Thoracic aorta (tissue), 2 donors: ENCODE measurements around the gene CELSR3. TPM values are rescaled to one million over a fixed set of nuclear protein-coding genes. Genes with fewer than 3 reads are reported as not detected.

Source experiments
- ATAC-seq: fragments of 150-250 bp; one replicate; pipeline ENCODE4 v1.8.0; 2017; ENCODE audit warnings: low read depth; ENCODE audit not compliant: insufficient number of reproducible peaks, low FRiP score
- DNase-seq: peaks from one replicate; pipeline ENCODE4 v3.0.0-alpha.2; 2020; ENCODE audit warnings: low spot score
- H3K27ac ChIP-seq, 2 donors: fragments of 200-600 bp; sonication (generic); 1 replicate in 1 of 2; 2 replicates in 1 of 2; pipeline ENCODE4 v1.5.1; 2016; ENCODE audit warnings: mild to moderate bottlenecking in 2 of 2, moderate library complexity in 2 of 2
- H3K27me3 ChIP-seq: fragments of 200-600 bp; sonication (generic); replicated peaks from 2 replicates; pipeline ENCODE4 v1.6.0; 2016; ENCODE audit warnings: mild to moderate bottlenecking; ENCODE audit not compliant: insufficient read depth
- H3K36me3 ChIP-seq: fragments of 200-600 bp; sonication (generic); one replicate; pipeline ENCODE4 v1.5.1; 2016
- H3K4me1 ChIP-seq, 2 donors: fragments of 200-600 bp; sonication (generic); 1 replicate in 1 of 2; 2 replicates in 1 of 2; pipeline versions ENCODE4 v1.5.1 to v1.6.0; 2016; ENCODE audit warnings: low read depth in 2 of 2, mild to moderate bottlenecking in 1 of 2; ENCODE audit not compliant: control insufficient read depth in 1 of 2
- H3K4me3 ChIP-seq: fragments of 200-600 bp; sonication (generic); 2 replicates; pipeline ENCODE4 v1.5.1; 2016; ENCODE audit warnings: mild to moderate bottlenecking
- H3K9me3 ChIP-seq: fragments of 200-600 bp; sonication (generic); 2 replicates; pipeline ENCODE4 v1.5.1; 2016
- total RNA-seq, 2 donors: library from RNA; depleted of rRNA; stranded (reverse); fragments of >200 nt; gene quantifications; one replicate each; pipeline versions ENCODE4 v1.1.0 to v1.2.3, GENCODE V29; 2016
- TF ChIP-seq, protein P1 (sequence below): fragments of 200-600 bp; sonication (generic); IDR thresholded peaks from one replicate; pipeline ENCODE4 v1.5.1; 2019; ENCODE audit warnings: antibody characterized with exemption

CELSR3 gene
- total RNA-seq, 2 donors from 2014 or later: 1.3 to 3.0 TPM

DNA sequence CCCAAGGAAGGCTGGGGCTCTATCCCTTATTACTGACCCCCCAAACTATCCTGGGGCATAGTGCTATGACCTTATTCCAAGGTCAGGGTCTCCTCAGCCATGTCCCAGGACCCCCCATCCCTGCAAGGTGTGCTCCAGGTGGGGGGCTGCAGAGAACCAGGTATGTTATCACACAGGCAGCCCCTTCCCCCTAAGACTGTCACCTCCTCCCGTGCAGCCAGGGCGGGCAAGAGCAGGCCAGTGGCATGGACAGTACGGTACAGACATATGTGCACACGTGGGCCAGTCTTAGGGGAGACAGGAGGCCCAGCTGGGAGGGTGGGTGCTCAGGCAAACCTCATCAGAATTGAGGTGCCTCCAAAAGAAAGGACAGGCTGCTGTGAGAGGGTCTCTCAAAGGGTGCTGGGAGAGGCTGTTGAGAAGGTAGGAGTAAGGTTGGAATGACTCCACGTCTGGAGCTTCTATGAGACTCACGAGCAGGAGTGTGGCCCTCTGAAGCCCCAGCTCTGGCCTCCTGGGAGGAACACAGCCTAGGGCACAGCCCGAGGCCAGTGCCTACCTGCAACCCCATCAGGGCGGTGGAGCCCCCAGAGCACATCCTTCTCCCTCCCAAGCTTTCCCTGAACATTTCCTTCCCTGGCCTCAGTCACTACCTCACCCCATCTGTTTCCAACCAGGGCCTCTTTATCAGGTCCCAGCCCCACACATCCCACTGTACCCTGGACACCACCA is 65.8 kb downstream of the CELSR3 start:
- no peak for ATAC-seq
- DNase-seq: no peak
- Histone ChIP-seq H3K4me1 (peaks cover 31 to 73% of the 10 kb centered on the region in 2 donors), H3K36me3 (peaks cover 19% of the 10 kb centered on the region), H3K27ac (peak overlapping the region; percentile 90 to 93), H3K9me3 (no peaks in the 10 kb centered on the region), H3K27me3 (no peaks in the 10 kb centered on the region), H3K4me3 (no peak overlapping the region)
- TF ChIP-seq, protein P1, sequence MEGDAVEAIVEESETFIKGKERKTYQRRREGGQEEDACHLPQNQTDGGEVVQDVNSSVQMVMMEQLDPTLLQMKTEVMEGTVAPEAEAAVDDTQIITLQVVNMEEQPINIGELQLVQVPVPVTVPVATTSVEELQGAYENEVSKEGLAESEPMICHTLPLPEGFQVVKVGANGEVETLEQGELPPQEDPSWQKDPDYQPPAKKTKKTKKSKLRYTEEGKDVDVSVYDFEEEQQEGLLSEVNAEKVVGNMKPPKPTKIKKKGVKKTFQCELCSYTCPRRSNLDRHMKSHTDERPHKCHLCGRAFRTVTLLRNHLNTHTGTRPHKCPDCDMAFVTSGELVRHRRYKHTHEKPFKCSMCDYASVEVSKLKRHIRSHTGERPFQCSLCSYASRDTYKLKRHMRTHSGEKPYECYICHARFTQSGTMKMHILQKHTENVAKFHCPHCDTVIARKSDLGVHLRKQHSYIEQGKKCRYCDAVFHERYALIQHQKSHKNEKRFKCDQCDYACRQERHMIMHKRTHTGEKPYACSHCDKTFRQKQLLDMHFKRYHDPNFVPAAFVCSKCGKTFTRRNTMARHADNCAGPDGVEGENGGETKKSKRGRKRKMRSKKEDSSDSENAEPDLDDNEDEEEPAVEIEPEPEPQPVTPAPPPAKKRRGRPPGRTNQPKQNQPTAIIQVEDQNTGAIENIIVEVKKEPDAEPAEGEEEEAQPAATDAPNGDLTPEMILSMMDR: no peak

DNA sequence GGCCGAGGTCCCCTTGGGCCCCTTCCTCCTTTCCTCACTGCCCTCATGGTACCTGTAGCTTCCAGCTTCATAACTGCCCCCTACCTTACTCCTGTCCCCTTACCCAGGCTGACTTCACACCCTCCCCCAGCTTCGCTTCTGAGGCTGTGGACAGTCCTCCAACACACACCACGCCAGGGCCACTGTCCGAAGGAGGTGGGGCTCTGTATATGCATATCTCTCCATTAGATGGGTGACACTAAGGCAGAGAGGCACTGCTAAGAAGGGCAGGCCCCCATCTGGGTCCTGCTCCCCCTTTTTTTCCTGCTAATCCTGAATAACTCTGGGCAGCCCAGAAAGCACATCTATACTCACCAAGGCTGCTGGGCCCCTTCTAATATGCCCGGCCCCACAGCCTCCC is 66.5 kb downstream of the CELSR3 start:
- Histone ChIP-seq H3K36me3 (peaks cover 13% of the 10 kb centered on the region), H3K4me1 (peaks cover 31 to 72% of the 10 kb centered on the region in 2 donors), H3K27me3 (no peaks in the 10 kb centered on the region), H3K9me3 (no peaks in the 10 kb centered on the region), H3K27ac (peak overlapping the region; percentile 30 to 93), H3K4me3 (no peak overlapping the region)
- ATAC-seq (no peak), DNase-seq (no peak)
- TF ChIP-seq, protein P1: no peak

DNA sequence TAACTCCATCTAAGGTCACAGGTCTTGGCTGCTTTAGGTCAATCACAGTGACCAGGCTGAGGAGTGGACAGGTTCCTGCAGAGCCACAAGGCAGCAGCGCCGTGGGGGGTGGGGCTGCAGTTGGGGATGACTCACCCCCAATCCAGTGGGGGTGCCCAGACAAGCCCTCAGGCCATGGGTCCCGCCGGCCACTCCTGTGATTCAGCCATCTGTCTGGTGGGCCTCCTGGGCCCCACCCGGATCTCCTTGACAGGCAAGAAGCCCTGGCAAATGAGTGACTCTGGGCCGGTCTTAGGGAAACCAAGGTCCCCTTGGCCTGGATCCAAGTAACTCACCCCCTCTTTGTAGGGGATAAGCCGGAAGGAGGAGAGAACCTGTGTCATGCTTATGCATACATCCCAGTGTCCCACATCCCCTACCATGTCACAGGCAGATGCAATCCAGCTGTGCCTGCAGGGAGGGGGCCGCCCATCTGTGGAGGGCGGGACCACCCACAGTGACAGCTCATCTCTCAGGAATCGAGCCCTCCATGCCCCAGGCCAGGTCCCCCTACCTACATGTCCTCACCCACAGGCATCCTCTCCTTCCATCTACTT is 67.1 kb downstream of the CELSR3 start:
- Histone ChIP-seq H3K4me1 (peaks cover 31 to 66% of the 10 kb centered on the region in 2 donors), H3K9me3 (no peaks in the 10 kb centered on the region), H3K4me3 (peak overlapping the region; percentile 73), H3K27me3 (no peaks in the 10 kb centered on the region), H3K36me3 (peaks cover 8% of the 10 kb centered on the region), H3K27ac (peak overlapping the region; percentile 30 to 93)
- DNase-seq (peak; percentile 58), ATAC-seq (peak; percentile 0)
- TF ChIP-seq, protein P1: no peak

DNA sequence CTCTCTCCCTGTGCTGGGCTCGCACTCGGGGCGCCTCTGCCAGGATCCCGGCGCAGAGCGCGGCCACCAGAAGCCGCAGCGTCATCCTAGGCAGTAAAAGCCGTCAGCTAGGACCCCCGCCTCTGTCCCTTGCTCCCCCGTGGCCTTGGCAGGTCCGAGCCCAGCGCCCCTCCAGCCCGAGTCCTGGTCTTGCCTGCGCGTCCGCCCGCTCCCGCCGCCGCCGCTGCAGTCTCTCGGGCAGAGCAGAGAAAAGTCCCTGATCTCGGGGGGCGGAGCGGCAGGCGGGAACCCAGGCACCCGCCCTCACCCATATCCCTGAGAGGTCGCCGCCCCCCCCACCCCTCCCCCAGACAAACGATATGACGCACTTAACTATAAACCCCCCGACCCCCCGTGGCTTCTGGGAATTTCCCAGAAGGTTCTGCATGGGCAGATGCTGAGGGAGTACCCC is 67.6 kb downstream of the CELSR3 start, which contains the start of gene COL7A1:
TSS of gene COL7A1 (minus strand) at position 255 of the 451 bp plus-strand sequence. CDS start at position 85, 170 bp downstream.
- peaks cover 31 to 61% of the 10 kb centered on the region in 2 donors for H3K4me1 ChIP-seq

More for the DNA sequence above, 67.6 kb downstream of the CELSR3 start, which contains the start of gene COL7A1:
- no peaks in the 10 kb centered on the region for H3K9me3 ChIP-seq
- TF ChIP-seq, protein P1: no peak
- H3K27me3 ChIP-seq: no peaks in the 10 kb centered on the region
- peak; percentile 1 for ATAC-seq
- peak within 1 kb of the TSS; percentile 30 to 93 for H3K27ac ChIP-seq
- H3K4me3 ChIP-seq: peak within 1 kb of the TSS; percentile 73
- DNase-seq: no peak
- peaks cover 2% of the 10 kb centered on the region for H3K36me3 ChIP-seq
